Mesothelial cell of epicardium (in vitro differentiated cells): ENCODE data around the gene CD79A. TPM values are rescaled to one million over a fixed set of nuclear protein-coding genes. Genes with fewer than 3 reads are reported as not detected.
A peak's percentile ranks its signal among the peaks of the same experiment; 100 is the strongest.

ENCODE experiments used
- DNase-seq, 2 experiments: peaks; one replicate each; pipeline ENCODE4 v3.0.0; 2021; ENCODE audit warnings: low spot score in 2 of 2; ENCODE audit not compliant: unreplicated experiment in 2 of 2
- H3K27ac Mint-ChIP-seq: 2 replicates; pipeline ENCODE4 v1.8.0; 2021; ENCODE audit warnings: mixed read lengths
- H3K27me3 Mint-ChIP-seq: 2 replicates; pipeline ENCODE4 v1.8.0; 2021; ENCODE audit warnings: low read depth, mixed read lengths
- H3K36me3 Mint-ChIP-seq: 2 replicates; pipeline ENCODE4 v1.8.0; 2021; ENCODE audit warnings: mixed read lengths
- H3K4me1 Mint-ChIP-seq: 2 replicates; pipeline ENCODE4 v1.8.0; 2021; ENCODE audit warnings: mixed read lengths
- H3K4me3 Mint-ChIP-seq: 2 replicates; pipeline ENCODE4 v1.8.0; 2021; ENCODE audit warnings: mild to moderate bottlenecking, moderate library complexity, mixed read lengths
- H3K9me3 Mint-ChIP-seq: 2 replicates; pipeline ENCODE4 v1.8.0; 2021; ENCODE audit warnings: mixed read lengths
- CTCF ChIP-seq: fragments of 200-600 bp; sonication (generic); IDR thresholded peaks from one replicate; pipeline ENCODE4 v1.5.0; 2021; ENCODE audit warnings: antibody characterized with exemption; ENCODE audit not compliant: unreplicated experiment
- total RNA-seq: library from RNA; stranded (reverse); gene quantifications from 3 replicates; pipeline ENCODE4 v1.2.1, GENCODE V29; 2021

The CD79A gene
- total RNA-seq, 1 donor from 2014 or later: 0.58 TPM

GRCh38 chr19:41926763-41927496 lies 49.9 kb downstream of the CD79A start:
- DNase-seq: no peak
- H3K4me1 Mint-ChIP-seq: peaks cover 6% of the 10 kb centered on the region
- no peaks in the 10 kb centered on the region for H3K36me3 Mint-ChIP-seq
- H3K27ac Mint-ChIP-seq: no peak overlapping the region
- no peaks in the 10 kb centered on the region for H3K9me3 Mint-ChIP-seq
- peaks cover 49% of the 10 kb centered on the region for H3K27me3 Mint-ChIP-seq
- no peak for TF ChIP-seq CTCF
- H3K4me3 Mint-ChIP-seq: no peak overlapping the region

- Mint-ChIP-seq H3K27me3 (peaks cover 51% of the 10 kb centered on the region), H3K4me3 (peak overlapping the region; percentile 59)
Observed at GRCh38 chr19:41927497-41928192, 50.6 kb downstream of the CD79A start.

DNA sequence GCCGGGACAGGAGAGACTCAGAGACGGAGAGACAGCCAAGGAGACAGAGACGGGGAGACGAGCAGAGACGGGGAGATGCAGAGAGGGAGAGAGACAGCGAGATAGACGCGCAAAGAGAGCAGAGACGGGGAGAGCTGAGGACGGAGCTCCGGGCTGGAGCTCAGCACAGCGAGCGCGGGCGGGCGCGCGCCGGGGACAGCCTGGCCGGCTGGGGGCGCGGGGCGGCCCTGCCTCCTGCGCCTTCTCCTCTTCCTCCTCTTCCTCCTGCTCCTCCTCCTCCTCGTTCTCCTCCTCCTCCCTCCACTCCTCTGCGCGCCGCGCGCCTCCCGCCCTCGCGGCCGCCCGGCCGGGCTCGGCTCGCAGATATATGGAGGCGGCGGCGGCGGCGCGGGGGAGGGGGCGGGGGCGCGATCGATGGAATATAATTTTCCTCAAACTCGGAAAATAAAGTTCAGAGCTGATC lies 51.2 kb downstream of the CD79A start, which contains the start of gene ERFL:
Gene ERFL (minus strand): TSS at position 229 of the 463 bp plus-strand sequence. CDS start 15,530 bp downstream, outside the sequence.
- H3K4me1 Mint-ChIP-seq: peaks cover 10% of the 10 kb centered on the region
- DNase-seq: no peak
- peak within 1 kb of the TSS; percentile 59 for H3K4me3 Mint-ChIP-seq
- H3K36me3 Mint-ChIP-seq: no peaks in the 10 kb centered on the region
- H3K27ac Mint-ChIP-seq: no peak within 1 kb of the TSS
- peaks cover 51% of the 10 kb centered on the region for H3K27me3 Mint-ChIP-seq
- H3K9me3 Mint-ChIP-seq: no peaks in the 10 kb centered on the region
- no peak for TF ChIP-seq CTCF

More at GRCh38 chr19:41927497-41928192, 50.6 kb downstream of the CD79A start:
- no peaks in the 10 kb centered on the region for H3K36me3 Mint-ChIP-seq
- no peak for DNase-seq
- TF ChIP-seq CTCF: no peak
- peaks cover 8% of the 10 kb centered on the region for H3K4me1 Mint-ChIP-seq
- no peak overlapping the region for H3K27ac Mint-ChIP-seq
- H3K9me3 Mint-ChIP-seq: no peaks in the 10 kb centered on the region

DNA sequence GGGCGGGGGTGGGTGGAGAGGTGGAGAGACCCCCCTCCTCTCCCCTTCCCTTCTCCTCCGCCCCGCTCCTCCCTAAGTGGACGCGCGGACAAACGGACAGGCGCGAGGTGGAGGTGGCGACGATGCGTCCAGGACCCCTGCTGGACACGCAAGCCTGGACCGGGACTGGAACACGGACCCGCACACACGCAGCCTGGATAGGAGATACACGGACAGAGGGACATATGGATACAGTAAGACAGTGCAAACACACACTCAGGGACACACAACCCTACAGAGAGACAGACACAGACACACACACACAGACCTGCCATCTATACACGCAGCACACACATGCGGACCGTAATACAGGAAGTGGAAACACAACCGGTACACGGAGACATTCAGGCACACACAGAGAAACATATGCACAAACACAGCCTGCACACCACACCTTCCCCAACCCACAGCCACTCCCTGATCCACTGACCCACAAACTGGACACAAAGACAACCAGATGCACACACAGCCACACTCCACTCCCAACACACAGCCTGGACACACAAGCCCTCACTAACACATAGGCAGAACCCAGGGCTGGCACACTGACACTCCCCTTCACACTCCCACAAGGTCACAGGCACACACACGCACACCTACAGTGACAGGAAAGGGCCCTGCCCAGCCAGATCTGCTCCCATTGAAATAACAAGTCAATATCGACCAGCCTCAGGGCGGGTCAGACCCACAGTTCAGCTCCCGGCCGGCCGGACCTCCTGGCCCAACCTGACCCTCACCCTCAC lies 51.9 kb downstream of the CD79A start:
- Mint-ChIP-seq H3K27ac (no peak overlapping the region), H3K27me3 (peaks cover 56% of the 10 kb centered on the region), H3K9me3 (no peaks in the 10 kb centered on the region), H3K4me1 (peaks cover 10% of the 10 kb centered on the region), H3K4me3 (peak overlapping the region; percentile 56), H3K36me3 (no peaks in the 10 kb centered on the region)
- no peak for TF ChIP-seq CTCF
- no peak for DNase-seq

DNA sequence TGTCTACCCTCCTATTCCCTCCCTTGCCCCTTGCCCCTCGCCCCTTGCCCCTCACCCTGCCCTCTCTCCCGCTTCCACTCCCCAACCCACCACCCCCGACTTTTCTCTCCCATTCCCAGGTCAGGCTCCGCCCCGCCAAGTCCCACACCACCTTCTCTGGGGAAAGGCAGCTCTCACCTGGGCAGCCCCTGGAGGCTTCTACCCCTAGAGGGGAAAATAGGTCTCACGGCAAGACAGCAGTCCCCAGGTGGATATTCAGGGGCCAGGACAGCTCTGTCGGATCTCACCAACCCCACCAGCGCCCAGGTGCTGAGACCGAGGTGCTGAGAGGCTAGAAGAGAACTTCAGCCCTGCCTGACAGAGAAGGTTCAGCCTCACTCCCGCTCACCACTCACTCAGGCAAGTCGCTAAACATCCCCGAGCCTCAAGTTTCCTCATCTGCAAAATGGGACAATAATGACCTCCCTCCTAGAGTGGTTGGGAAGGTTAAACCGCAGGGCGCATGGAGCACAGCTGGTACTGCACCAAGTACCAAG lies 52.5 kb downstream of the CD79A start:
- peaks cover 10% of the 10 kb centered on the region for H3K4me1 Mint-ChIP-seq
- H3K36me3 Mint-ChIP-seq: no peaks in the 10 kb centered on the region
- peaks cover 63% of the 10 kb centered on the region for H3K27me3 Mint-ChIP-seq
- no peak overlapping the region for H3K27ac Mint-ChIP-seq
- no peaks in the 10 kb centered on the region for H3K9me3 Mint-ChIP-seq
- H3K4me3 Mint-ChIP-seq: peak overlapping the region; percentile 56
- no peak for TF ChIP-seq CTCF
- DNase-seq: no peak
